Measurements from ENCODE around the gene FBLN2. TPM values are rescaled to one million over a fixed set of nuclear protein-coding genes. Genes with fewer than 3 reads are reported as not detected.

FBLN2 gene
- total RNA-seq, 1 experiment from 2014 or later = 0.39 TPM

DNA sequence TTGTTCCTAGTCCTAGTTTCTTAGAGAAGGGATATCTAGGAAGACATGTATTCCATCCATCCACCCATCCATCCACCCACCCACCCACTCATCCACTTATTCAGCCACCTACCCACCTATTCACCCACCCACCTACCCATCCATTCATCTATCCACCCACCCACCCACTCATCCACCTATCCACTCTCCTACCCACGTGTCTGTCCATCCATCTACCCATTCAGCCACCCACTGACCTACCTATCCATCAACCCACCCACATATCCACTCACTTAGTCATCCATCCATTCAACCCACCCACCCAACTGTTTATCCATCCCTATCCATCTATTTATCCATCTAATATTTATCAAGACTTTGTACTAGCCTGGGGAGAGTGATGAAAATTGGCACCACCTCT, 120.5 kb downstream of the FBLN2 start:
- no peaks in the 10 kb centered on the region for H4K20me1 ChIP-seq (ENCODE audit: insufficient read depth)
- no peak for DNase-seq (ENCODE audit: low read depth, low spot score)
- TF ChIP-seq POLR2AphosphoS5 (IDR thresholded peaks at IDR 0.05; ENCODE audit: low read depth, low read length) (no peak), ZNF274 (IDR thresholded peaks at IDR 0.05; ENCODE audit: low read depth, low read length) (no peak), RAD21 (IDR thresholded peaks at IDR 0.05; ENCODE audit: low read depth) (no peak), EZH2 (IDR thresholded peaks at IDR 0.05) (no peak), SRF (IDR thresholded peaks at IDR 0.05; ENCODE audit: low read depth) (no peak), ELF1 (IDR thresholded peaks at IDR 0.05; ENCODE audit: borderline replicate concordance, low read depth) (no peak)
- ChIA-PET POLR2A (no interaction called here), CTCF (no interaction called here), RAD21 (ENCODE audit: low non-redundant PET in 1 of 2, low total read pairs in 2 of 2, uncharacterized antibody in 2 of 2, unreplicated experiment in 2 of 2) (no interaction called here)
- intact Hi-C loops (cut with micrococcal nuclease) = no loop called here
- no peaks in the 10 kb centered on the region for H3K9me2 ChIP-seq (ENCODE audit: insufficient read depth)
- H3K4me1 ChIP-seq (ENCODE audit: control insufficient read depth in 1 of 2, insufficient read depth in 2 of 2, low read length in 2 of 2) = no peaks in the 10 kb centered on the region
- H3K4me3 ChIP-seq (replicated peaks in 1 of 2; ENCODE audit: low read depth in 1 of 2, low read length in 2 of 2) = no peak overlapping the region
- peaks cover 11% of the 10 kb centered on the region; the same call in 1 of the 2 replicates for H3K27me3 ChIP-seq (ENCODE audit: insufficient read depth, low read length)
- H3K36me3 ChIP-seq (ENCODE audit: control insufficient read depth in 1 of 2, insufficient read depth in 2 of 2, low read length in 2 of 2) = no peaks in the 10 kb centered on the region
- H3K79me2 ChIP-seq (ENCODE audit: insufficient read depth, low read length) = no peaks in the 10 kb centered on the region
- no peaks in the 10 kb centered on the region for H3K9me3 ChIP-seq (ENCODE audit: control insufficient read depth in 1 of 2, insufficient read depth in 1 of 2, low read depth in 1 of 2, low read length in 2 of 2)
- no peak overlapping the region for H3K27ac ChIP-seq (ENCODE audit: low read depth, low read length)
- H3K9ac ChIP-seq (ENCODE audit: low read length) = no peak overlapping the region
- no peak for ATAC-seq
- no peak overlapping the region for H2AFZ ChIP-seq (ENCODE audit: low read depth, low read length, poor library complexity, severe bottlenecking)
- H3K4me2 ChIP-seq (ENCODE audit: low read length) = no peak overlapping the region
- no TSS peak for BruUV-seq (replicated peaks)

- ATAC-seq = peak; percentile 58
- Histone ChIP-seq H3K79me2 (ENCODE audit: insufficient read depth, low read length) (no peaks in the 10 kb centered on the region), H3K9me3 (ENCODE audit: control insufficient read depth in 1 of 2, insufficient read depth in 1 of 2, low read depth in 1 of 2, low read length in 2 of 2) (no peaks in the 10 kb centered on the region), H3K4me3 (replicated peaks in 1 of 2; ENCODE audit: low read depth in 1 of 2, low read length in 2 of 2) (no peak overlapping the region), H3K4me2 (ENCODE audit: low read length) (no peak overlapping the region), H4K20me1 (ENCODE audit: insufficient read depth) (no peaks in the 10 kb centered on the region), H2AFZ (ENCODE audit: low read depth, low read length, poor library complexity, severe bottlenecking) (no peak overlapping the region), H3K36me3 (ENCODE audit: control insufficient read depth in 1 of 2, insufficient read depth in 2 of 2, low read length in 2 of 2) (no peaks in the 10 kb centered on the region), H3K4me1 (ENCODE audit: control insufficient read depth in 1 of 2, insufficient read depth in 2 of 2, low read length in 2 of 2) (no peaks in the 10 kb centered on the region), H3K27me3 (ENCODE audit: insufficient read depth, low read length) (peaks cover 15% of the 10 kb centered on the region; the same call in 1 of the 2 replicates), H3K27ac (ENCODE audit: low read depth, low read length) (no peak overlapping the region), H3K9ac (ENCODE audit: low read length) (no peak overlapping the region), H3K9me2 (ENCODE audit: insufficient read depth) (no peaks in the 10 kb centered on the region)
- TF ChIP-seq CEBPB (IDR thresholded peaks at IDR 0.05; ENCODE audit: low read depth) (no peak), ATF3 (IDR thresholded peaks at IDR 0.05) (no peak), EZH2phosphoT487 (IDR thresholded peaks at IDR 0.05; ENCODE audit: borderline replicate concordance) (no peak), ZNF274 (IDR thresholded peaks at IDR 0.05; ENCODE audit: low read depth, low read length) (no peak), EGR1 (IDR thresholded peaks at IDR 0.05; ENCODE audit: low read depth) (no peak), SP1 (IDR thresholded peaks at IDR 0.05; ENCODE audit: low read depth) (no peak)
- TF ChIP-seq, protein P1, sequence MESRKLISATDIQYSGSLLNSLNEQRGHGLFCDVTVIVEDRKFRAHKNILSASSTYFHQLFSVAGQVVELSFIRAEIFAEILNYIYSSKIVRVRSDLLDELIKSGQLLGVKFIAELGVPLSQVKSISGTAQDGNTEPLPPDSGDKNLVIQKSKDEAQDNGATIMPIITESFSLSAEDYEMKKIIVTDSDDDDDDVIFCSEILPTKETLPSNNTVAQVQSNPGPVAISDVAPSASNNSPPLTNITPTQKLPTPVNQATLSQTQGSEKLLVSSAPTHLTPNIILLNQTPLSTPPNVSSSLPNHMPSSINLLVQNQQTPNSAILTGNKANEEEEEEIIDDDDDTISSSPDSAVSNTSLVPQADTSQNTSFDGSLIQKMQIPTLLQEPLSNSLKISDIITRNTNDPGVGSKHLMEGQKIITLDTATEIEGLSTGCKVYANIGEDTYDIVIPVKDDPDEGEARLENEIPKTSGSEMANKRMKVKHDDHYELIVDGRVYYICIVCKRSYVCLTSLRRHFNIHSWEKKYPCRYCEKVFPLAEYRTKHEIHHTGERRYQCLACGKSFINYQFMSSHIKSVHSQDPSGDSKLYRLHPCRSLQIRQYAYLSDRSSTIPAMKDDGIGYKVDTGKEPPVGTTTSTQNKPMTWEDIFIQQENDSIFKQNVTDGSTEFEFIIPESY (IDR thresholded peaks at IDR 0.05; ENCODE audit: extremely low read depth, insufficient replicate concordance, low read length) = no peak
- ChIA-PET POLR2A (no interaction called here), RAD21 (ENCODE audit: low non-redundant PET in 1 of 2, low total read pairs in 2 of 2, uncharacterized antibody in 2 of 2, unreplicated experiment in 2 of 2) (no interaction called here), CTCF (interaction anchor here (3.2 kb wide), 1 partner anchor 12 kb away, joined by 16 read pairs; no protein-coding TSS in a partner anchor)
- intact Hi-C loops (cut with micrococcal nuclease) = loop anchor here (5.0 kb wide), 1 partner anchor 207 kb away; no protein-coding TSS in a partner anchor
- no peak for DNase-seq (ENCODE audit: low read depth, low spot score)
- BruUV-seq (replicated peaks) = no TSS peak
These were observed 121.4 kb downstream of the FBLN2 start for GRCh38 chr3:13670292-13670691.

Measured in HCT116 (cell line).